ENCODE data around the gene SERPINA3. TPM values are rescaled to one million over a fixed set of nuclear protein-coding genes. Genes with fewer than 3 reads are reported as not detected.

SERPINA3 gene
- total RNA-seq: 9.4 and 11.1 TPM in 2 replicates

DNA sequence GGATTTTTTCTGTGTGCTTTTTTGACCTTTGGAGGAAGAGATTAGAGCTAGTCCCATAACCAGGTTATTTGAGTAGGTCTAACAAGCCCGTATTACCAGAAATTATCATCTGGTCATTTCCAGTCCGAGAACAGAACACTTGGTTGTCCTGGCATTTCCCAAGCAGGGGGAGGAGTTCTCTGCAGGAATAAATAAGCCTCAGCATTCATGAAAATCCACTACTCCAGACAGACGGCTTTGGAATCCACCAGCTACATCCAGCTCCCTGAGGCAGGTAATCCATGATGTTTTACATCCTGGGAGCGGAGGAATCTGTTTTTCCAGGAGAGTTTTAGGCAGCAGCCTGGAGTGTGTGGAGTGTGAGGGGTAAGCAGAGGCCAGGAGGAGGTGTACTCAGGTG, at the start of gene SERPINA3:
TSS of gene SERPINA3 (plus strand) at position 218 of the 400 bp plus-strand sequence. CDS start 2,051 bp downstream, outside the sequence.

DNA sequence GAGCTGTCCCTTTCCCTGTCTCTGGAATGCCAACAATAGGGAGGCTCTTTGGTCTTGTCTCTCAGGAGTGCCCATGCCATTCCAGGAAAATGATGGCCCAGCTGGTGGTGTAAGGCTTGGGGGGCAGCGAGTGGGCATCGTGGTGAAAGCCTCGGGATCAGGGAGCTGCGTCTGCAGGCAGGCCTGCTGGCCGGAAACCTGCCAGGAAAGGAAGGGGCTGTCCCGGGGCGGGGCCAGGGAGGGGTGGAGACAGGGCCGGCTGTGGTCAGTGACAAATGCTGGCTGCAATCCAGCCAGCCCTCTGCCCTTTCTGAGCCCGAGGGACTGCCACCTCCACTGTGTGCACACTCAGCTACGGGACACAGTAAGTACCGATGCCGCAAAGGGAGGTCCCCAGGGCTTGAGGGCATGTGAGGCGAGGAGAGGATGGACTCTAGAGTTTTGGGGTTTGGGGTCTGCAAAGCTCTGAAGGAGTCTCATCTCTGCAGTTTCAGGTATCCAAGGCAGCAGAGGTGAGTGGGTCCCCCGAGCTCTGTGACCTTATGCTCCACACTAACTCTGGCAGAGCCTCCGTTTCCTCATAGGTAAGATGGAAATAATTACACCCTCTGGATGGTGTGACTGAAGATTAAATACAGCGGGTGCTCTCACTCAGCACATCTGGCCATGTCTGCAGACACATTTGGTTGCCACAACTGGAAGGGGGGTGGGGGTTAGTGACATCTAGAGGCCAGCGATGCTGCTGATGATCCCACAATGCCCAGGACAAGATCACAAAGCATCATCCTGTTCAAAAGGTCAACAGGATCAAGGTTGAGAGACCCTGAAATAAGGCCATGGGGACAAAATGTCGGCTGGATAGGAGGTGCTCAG, 30.8 kb upstream of the SERPINA3 start, which contains the start of gene SERPINA5:
TSS of gene SERPINA5 (plus strand) at position 300 of the 873 bp plus-strand sequence. CDS start 5,937 bp downstream, outside the sequence.

Other genes starting within 250 kb of the SERPINA3 start
- gene SERPINA2, start 245.7 kb upstream of the SERPINA3 start, total RNA-seq: not detected in 2 replicates
- 1.1 and 10.6 TPM in 2 replicates for gene SERPINA1, start 223.8 kb upstream of the SERPINA3 start, total RNA-seq
- gene SERPINA11, start 159.6 kb upstream of the SERPINA3 start, total RNA-seq: not detected in 2 replicates
- gene SERPINA9, start 136.2 kb upstream of the SERPINA3 start, total RNA-seq: not detected in 2 replicates
- not detected in 2 replicates for gene SERPINA12, start 102.9 kb upstream of the SERPINA3 start, total RNA-seq
- gene SERPINA4, start 50.9 kb upstream of the SERPINA3 start, total RNA-seq: 0.24 TPM in 1 of 2 replicates, not detected in the other
- gene SERPINA5, start 31.0 kb upstream of the SERPINA3 start, total RNA-seq: not detected in 2 replicates
- not detected in 2 replicates for gene GSC, start 157.7 kb downstream of the SERPINA3 start, total RNA-seq

Measured in tracheal epithelial cell (primary cell).